Mucosa of rectum (tissue), 2 donors: ENCODE measurements around the gene SIMC1.

Experiments
- H3K27ac ChIP-seq, 2 donors: one replicate each; pipeline ENCODE4 v1.7.0; 2013; ENCODE audit warnings: inconsistent platforms in 2 of 2, low read depth in 2 of 2, low read length in 2 of 2
- H3K27me3 ChIP-seq, 2 donors: one replicate each; pipeline ENCODE4 v1.7.0; 2013; ENCODE audit warnings: low read length in 2 of 2; ENCODE audit not compliant: control insufficient read depth in 2 of 2, insufficient read depth in 2 of 2
- H3K36me3 ChIP-seq, 2 donors: one replicate each; pipeline ENCODE4 v1.7.0; 2013; ENCODE audit warnings: low read length in 2 of 2; ENCODE audit not compliant: control insufficient read depth in 2 of 2, insufficient read depth in 2 of 2
- H3K4me1 ChIP-seq, 2 donors: one replicate each; pipeline ENCODE4 v1.7.0; 2013; ENCODE audit warnings: low read length in 2 of 2, mild to moderate bottlenecking in 1 of 2; ENCODE audit not compliant: control insufficient read depth in 2 of 2, insufficient read depth in 2 of 2
- H3K4me3 ChIP-seq, 2 donors: one replicate each; pipeline ENCODE4 v1.7.0; 2013; ENCODE audit warnings: low read length in 2 of 2
- H3K9ac ChIP-seq, 2 donors: one replicate each; pipeline ENCODE4 v1.7.0; 2013; ENCODE audit warnings: low read length in 2 of 2, low read depth in 1 of 2, mild to moderate bottlenecking in 1 of 2
- H3K9me3 ChIP-seq, 2 donors: one replicate each; pipeline ENCODE4 v1.7.0; 2013; ENCODE audit warnings: low read length in 2 of 2; ENCODE audit not compliant: control insufficient read depth in 2 of 2
- donor health status: healthy.
- donor health status: Normal muscosa, but diverticular disease.

SIMC1 gene

DNA sequence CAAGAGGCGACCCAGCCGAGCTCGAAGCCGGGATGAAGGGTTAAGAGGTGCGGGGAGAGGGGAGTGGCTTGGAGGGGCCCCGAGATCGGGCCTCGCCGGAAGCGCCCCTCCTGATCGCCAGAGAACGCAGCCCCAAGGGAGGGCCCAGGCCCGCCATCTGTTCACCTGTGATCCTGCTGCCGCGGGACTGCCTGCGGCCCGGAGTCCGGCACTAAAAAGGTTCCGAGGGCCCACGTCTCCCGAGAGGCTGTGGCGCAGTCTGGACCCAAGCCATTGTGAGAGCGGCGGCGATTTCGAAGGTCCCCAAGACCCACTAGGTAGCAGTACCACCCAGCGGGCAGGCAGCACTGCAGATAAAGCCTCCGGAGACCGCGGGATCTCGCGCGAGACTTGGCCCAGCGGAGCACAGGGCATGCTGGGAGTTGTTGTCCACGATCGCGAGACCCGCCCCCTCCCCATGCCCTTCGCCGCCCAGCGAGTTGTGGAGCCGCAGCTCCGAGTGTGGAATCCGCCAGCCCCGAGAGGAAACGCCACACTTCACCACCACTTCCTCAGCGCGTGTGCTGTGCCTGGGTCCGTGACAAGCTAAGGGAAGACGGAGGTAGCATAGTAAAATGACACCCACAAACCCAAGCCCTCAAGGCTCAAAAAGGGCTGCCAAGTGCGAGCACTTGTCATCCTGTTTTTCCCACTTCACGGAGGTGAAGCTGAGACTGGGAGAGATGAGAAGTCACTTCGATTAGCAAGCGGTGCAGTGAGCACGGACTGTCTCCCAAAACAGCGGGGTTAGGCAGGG, 123.4 kb downstream of the SIMC1 start, which contains the start of gene KIAA1191:
Gene KIAA1191, minus strand, starts transcription at position 328 of the 796 bp plus-strand sequence. CDS start 2,256 bp downstream, outside the sequence.
- H3K4me1 ChIP-seq = peaks cover 8 to 14% of the 10 kb centered on the region in 2 donors
- no peaks in the 10 kb centered on the region for H3K27me3 ChIP-seq
- peaks cover 6 to 9% of the 10 kb centered on the region in 2 donors for H3K36me3 ChIP-seq
- H3K9ac ChIP-seq = peak within 1 kb of the TSS; percentile 88 to 90
- H3K4me3 ChIP-seq = peak within 1 kb of the TSS; percentile 89 to 97
- peak within 1 kb of the TSS; percentile 61 to 76 for H3K27ac ChIP-seq
- no peaks in the 10 kb centered on the region for H3K9me3 ChIP-seq

DNA sequence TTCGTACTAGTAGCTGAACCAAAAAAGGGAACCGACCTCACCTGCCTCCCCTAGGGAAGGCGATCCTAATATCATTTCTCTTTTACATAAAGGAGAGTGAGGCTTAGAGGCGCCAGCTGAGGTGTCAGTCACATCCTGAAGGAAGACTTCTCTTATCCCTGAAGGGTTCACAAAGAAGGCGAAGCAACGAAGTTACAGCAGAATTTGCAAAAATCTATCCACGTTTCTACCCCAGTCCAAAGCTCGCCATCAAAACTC, 123.9 kb downstream of the SIMC1 start:
- Histone ChIP-seq H3K27me3 (peaks cover 0 to under 1% of the 10 kb centered on the region in 2 donors), H3K9me3 (no peaks in the 10 kb centered on the region), H3K36me3 (peaks cover 3 to 8% of the 10 kb centered on the region in 2 donors), H3K9ac (peak overlapping the region; percentile 88 to 90), H3K4me3 (peak overlapping the region; percentile 89 to 97), H3K27ac (peak overlapping the region; percentile 61 to 76), H3K4me1 (peaks cover 8 to 14% of the 10 kb centered on the region in 2 donors)

GRCh38 chr5:176364765-176365350, 126.6 kb downstream of the SIMC1 start:
- H3K4me1 ChIP-seq = peaks cover 8 to 14% of the 10 kb centered on the region in 2 donors
- H3K9me3 ChIP-seq = no peaks in the 10 kb centered on the region
- peak overlapping the region; percentile 73 to 78 for H3K4me3 ChIP-seq
- H3K36me3 ChIP-seq = no peaks in the 10 kb centered on the region
- H3K27ac ChIP-seq = peak overlapping the region in 1 of 2 donors; percentile 23
- peaks cover 0 to 3% of the 10 kb centered on the region in 2 donors for H3K27me3 ChIP-seq
- H3K9ac ChIP-seq = peak overlapping the region; percentile 32 to 61

DNA sequence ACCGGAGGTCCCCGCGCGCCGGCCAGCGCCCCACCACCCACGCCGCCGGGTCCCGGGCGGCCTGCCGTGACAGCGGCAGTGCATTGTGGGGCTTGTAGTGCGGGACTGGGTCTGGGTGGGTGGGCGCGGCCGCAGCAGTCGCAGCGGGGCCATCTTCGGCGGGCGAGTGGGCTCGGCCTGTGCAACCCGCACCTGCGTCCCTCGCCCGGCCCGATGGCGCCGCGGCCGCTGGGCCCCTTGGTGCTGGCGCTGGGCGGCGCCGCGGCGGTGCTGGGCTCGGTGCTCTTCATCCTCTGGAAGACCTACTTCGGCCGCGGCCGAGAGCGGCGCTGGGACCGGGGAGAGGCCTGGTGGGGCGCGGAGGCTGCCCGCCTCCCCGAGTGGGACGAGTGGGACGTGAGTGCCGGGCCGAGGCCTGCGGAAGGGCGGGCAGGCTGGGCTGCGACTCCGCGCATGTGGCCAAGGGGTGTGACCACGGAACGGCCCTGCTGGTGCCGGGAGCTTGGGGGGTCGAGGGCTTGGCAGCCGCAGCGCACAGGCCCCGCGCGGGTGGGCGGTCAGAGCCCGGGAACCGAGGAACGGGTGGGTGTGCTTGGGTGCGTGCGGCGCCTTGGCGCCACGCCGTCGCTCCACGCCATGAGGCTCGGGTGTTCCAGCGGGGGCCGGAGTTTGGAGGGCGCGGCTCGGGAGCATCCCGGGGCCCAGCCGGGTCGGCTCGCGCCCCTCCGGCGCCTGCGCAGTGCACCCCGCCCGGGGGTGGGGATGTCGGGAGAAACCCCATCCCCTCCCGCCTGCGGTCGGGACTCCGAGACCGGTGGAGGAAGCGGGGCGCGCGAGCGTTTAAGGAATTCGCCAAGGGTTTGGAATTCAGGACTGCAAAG, 127.4 kb downstream of the SIMC1 start, which contains the start of gene ARL10:
Gene ARL10, plus strand, starts transcription at position 137 of the 881 bp plus-strand sequence. Its CDS starts 77 bp downstream, at position 214.
- peak within 1 kb of the TSS in 1 of 2 donors; percentile 23 for H3K27ac ChIP-seq
- H3K36me3 ChIP-seq = no peaks in the 10 kb centered on the region
- H3K27me3 ChIP-seq = peaks cover 0 to 3% of the 10 kb centered on the region in 2 donors
- H3K9ac ChIP-seq = peak within 1 kb of the TSS; percentile 32 to 61
- peaks cover 8 to 14% of the 10 kb centered on the region in 2 donors for H3K4me1 ChIP-seq
- H3K4me3 ChIP-seq = peak within 1 kb of the TSS; percentile 73 to 78
- H3K9me3 ChIP-seq = no peaks in the 10 kb centered on the region

- Histone ChIP-seq H3K9me3 (no peaks in the 10 kb centered on the region), H3K9ac (peak overlapping the region; percentile 26 to 61), H3K4me1 (peaks cover 8 to 14% of the 10 kb centered on the region in 2 donors), H3K27me3 (peaks cover 0 to 3% of the 10 kb centered on the region in 2 donors), H3K4me3 (peak overlapping the region; percentile 73 to 78), H3K27ac (no peak overlapping the region), H3K36me3 (no peaks in the 10 kb centered on the region)
Observed at GRCh38 chr5:176366232-176366894, 128.1 kb downstream of the SIMC1 start.

- H3K9ac ChIP-seq = no peak overlapping the region
- H3K4me3 ChIP-seq = no peak overlapping the region
- H3K36me3 ChIP-seq = no peaks in the 10 kb centered on the region
- peaks cover 0 to 3% of the 10 kb centered on the region in 2 donors for H3K27me3 ChIP-seq
- peaks cover 4 to 7% of the 10 kb centered on the region in 2 donors for H3K4me1 ChIP-seq
- H3K9me3 ChIP-seq = no peaks in the 10 kb centered on the region
- no peak overlapping the region for H3K27ac ChIP-seq
Observed at GRCh38 chr5:176368726-176369125, 130.5 kb downstream of the SIMC1 start.

- Histone ChIP-seq H3K9me3 (no peaks in the 10 kb centered on the region), H3K4me3 (no peak overlapping the region), H3K4me1 (peaks cover 0 to 4% of the 10 kb centered on the region in 2 donors), H3K27me3 (peaks cover 0 to 3% of the 10 kb centered on the region in 2 donors), H3K9ac (no peak overlapping the region), H3K27ac (no peak overlapping the region), H3K36me3 (no peaks in the 10 kb centered on the region)
Observed at GRCh38 chr5:176369934-176370711, 131.9 kb downstream of the SIMC1 start.

GRCh38 chr5:176371621-176372539, 133.7 kb downstream of the SIMC1 start:
- no peaks in the 10 kb centered on the region for H3K4me1 ChIP-seq
- H3K27ac ChIP-seq = no peak overlapping the region
- H3K9ac ChIP-seq = no peak overlapping the region
- H3K27me3 ChIP-seq = peaks cover 0 to 3% of the 10 kb centered on the region in 2 donors
- H3K4me3 ChIP-seq = no peak overlapping the region
- no peaks in the 10 kb centered on the region for H3K36me3 ChIP-seq
- H3K9me3 ChIP-seq = no peaks in the 10 kb centered on the region
